Peyer's patch (tissue), 4 donors: ENCODE data around the gene PLD5. TPM values are rescaled to one million over a fixed set of nuclear protein-coding genes. Genes with fewer than 3 reads are reported as not detected.

ENCODE experiments used
- DNase-seq, 3 donors: peaks; one replicate each; pipeline ENCODE4 v3.0.0-alpha.2; 2017 to 2019
- H3K27ac ChIP-seq, 4 donors: fragments of 200-600 bp; sonication (generic); one replicate each; pipeline ENCODE4 v1.5.1; 2016 to 2019
- H3K27me3 ChIP-seq, 2 donors: fragments of 200-600 bp; sonication (generic); one replicate each; pipeline ENCODE4 v1.5.1; 2019
- H3K36me3 ChIP-seq, 3 donors: fragments of 200-600 bp; sonication (generic); one replicate each; pipeline ENCODE4 v1.5.1; 2016 to 2019
- H3K4me1 ChIP-seq, 4 donors: fragments of 200-600 bp; sonication (generic); one replicate each; pipeline ENCODE4 v1.5.1; 2016 to 2019
- H3K4me3 ChIP-seq, 4 donors: fragments of 200-600 bp; sonication (generic); 1 replicate in 3 of 4; 2 replicates in 1 of 4; pipeline ENCODE4 v1.5.1; 2016 to 2019; ENCODE audit warnings: mild to moderate bottlenecking in 1 of 4
- H3K9me3 ChIP-seq, 4 donors: fragments of 200-600 bp; sonication (generic); one replicate each; pipeline ENCODE4 v1.5.1; 2016 to 2019; ENCODE audit warnings: mild to moderate bottlenecking in 1 of 4
- POLR2A ChIP-seq, 2 donors: fragments of 450-650 bp; IDR thresholded peaks; one replicate each; pipeline ENCODE4 v1.5.1; 2017; ENCODE audit warnings: antibody characterized with exemption in 2 of 2, mild to moderate bottlenecking in 2 of 2, moderate library complexity in 2 of 2
- total RNA-seq, 4 donors: library from RNA; depleted of rRNA; stranded (reverse); fragments of >200 nt; gene quantifications; one replicate each; pipeline ENCODE4 v1.1.0, GENCODE V29; 2016
- TF ChIP-seq, protein P1 (sequence below), 6 experiments: fragments of 450-650 bp in 4 of 6; fragments of 200-600 bp in 2 of 6; sonication (generic) in 1 of 6; IDR thresholded peaks; one replicate each; pipeline ENCODE4 v1.5.1; 2017 to 2019; ENCODE audit warnings: antibody characterized with exemption in 6 of 6, mild to moderate bottlenecking in 3 of 6, moderate library complexity in 1 of 6

PLD5 gene
- total RNA-seq, 4 donors from 2014 or later = 0.67 TPM; not detected in 3

DNA sequence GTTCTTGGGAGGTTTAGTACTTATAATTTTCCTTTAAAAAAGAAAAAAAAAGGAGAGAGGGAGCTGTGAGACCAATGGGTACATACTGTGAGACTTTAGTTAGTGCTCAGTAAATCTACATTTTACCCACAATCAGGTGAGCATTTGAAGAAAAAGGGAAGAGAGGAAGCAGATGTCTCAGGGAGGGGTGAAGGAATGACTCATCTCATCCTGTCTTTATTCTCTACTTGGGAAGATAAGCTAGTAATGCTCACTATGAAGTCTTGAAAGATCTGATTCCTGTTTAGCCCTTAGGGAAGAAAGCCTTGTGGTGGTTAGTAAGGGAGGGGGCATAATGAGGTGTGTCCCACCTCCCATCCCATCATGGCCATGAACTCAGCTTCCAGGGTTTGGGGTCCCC lies 112.6 kb downstream of the PLD5 start:
- H3K4me3 ChIP-seq = no peak overlapping the region
- no peaks in the 10 kb centered on the region for H3K4me1 ChIP-seq
- no peaks in the 10 kb centered on the region for H3K36me3 ChIP-seq
- H3K9me3 ChIP-seq = no peaks in the 10 kb centered on the region
- no peak overlapping the region for H3K27ac ChIP-seq
- DNase-seq = no peak
- TF ChIP-seq, protein P1, sequence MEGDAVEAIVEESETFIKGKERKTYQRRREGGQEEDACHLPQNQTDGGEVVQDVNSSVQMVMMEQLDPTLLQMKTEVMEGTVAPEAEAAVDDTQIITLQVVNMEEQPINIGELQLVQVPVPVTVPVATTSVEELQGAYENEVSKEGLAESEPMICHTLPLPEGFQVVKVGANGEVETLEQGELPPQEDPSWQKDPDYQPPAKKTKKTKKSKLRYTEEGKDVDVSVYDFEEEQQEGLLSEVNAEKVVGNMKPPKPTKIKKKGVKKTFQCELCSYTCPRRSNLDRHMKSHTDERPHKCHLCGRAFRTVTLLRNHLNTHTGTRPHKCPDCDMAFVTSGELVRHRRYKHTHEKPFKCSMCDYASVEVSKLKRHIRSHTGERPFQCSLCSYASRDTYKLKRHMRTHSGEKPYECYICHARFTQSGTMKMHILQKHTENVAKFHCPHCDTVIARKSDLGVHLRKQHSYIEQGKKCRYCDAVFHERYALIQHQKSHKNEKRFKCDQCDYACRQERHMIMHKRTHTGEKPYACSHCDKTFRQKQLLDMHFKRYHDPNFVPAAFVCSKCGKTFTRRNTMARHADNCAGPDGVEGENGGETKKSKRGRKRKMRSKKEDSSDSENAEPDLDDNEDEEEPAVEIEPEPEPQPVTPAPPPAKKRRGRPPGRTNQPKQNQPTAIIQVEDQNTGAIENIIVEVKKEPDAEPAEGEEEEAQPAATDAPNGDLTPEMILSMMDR (IDR thresholded peaks at IDR 0.05) = no peak
- TF ChIP-seq POLR2A (IDR thresholded peaks at IDR 0.05) = no peak
- no peaks in the 10 kb centered on the region for H3K27me3 ChIP-seq

DNA sequence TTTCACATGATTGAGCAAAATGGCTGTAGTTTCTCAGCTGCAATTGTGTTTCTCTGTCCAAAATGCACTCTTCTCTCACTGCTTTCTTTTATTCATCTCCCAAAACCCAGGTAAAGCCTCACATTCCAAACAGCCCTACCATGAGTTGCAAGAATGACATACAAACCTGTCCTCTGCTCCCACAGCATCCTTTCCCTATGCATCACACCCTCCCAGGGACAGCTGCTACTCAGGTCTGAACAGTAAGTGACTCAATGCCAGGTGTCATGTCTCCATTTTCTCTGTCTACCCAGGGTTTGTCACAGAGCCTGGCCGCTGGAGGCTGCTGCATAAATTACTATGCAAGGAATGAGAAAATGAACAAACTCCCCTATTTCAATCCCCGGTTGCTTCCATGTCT lies 118.5 kb downstream of the PLD5 start:
- H3K4me3 ChIP-seq = no peak overlapping the region
- H3K9me3 ChIP-seq = peaks cover 0 to 2% (median 0%) of the 10 kb centered on the region in 4 donors
- H3K4me1 ChIP-seq = no peaks in the 10 kb centered on the region
- TF ChIP-seq, protein P1 (IDR thresholded peaks at IDR 0.05) = no peak
- no peak for TF ChIP-seq POLR2A (IDR thresholded peaks at IDR 0.05)
- H3K27me3 ChIP-seq = no peaks in the 10 kb centered on the region
- DNase-seq = no peak
- H3K27ac ChIP-seq = no peak overlapping the region
- no peaks in the 10 kb centered on the region for H3K36me3 ChIP-seq

DNA sequence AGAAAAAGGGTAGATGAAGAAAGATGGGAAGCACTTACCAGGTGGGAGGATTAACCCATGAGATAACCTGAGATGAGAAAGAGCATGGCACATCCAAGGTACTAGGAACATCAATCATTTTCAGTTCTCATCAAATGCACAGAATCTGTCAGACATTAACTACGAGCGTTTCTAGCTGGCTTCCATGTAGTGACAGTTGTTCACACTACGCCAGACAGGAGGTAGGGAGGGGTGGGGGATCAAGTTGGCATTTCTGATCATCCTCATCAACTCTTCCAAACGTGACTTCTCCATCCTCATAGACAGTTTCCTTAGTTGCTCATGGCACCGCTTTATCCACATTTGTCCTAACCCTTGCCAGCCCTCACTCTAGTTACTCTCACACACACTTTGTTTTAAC lies 120.2 kb downstream of the PLD5 start:
- Histone ChIP-seq H3K9me3 (peaks cover 0 to 6% (median 0%) of the 10 kb centered on the region in 4 donors), H3K27me3 (no peaks in the 10 kb centered on the region), H3K4me1 (no peaks in the 10 kb centered on the region), H3K4me3 (no peak overlapping the region), H3K36me3 (no peaks in the 10 kb centered on the region), H3K27ac (no peak overlapping the region)
- DNase-seq = no peak
- TF ChIP-seq POLR2A (IDR thresholded peaks at IDR 0.05) = no peak
- TF ChIP-seq, protein P1 (IDR thresholded peaks at IDR 0.05) = no peak

DNA sequence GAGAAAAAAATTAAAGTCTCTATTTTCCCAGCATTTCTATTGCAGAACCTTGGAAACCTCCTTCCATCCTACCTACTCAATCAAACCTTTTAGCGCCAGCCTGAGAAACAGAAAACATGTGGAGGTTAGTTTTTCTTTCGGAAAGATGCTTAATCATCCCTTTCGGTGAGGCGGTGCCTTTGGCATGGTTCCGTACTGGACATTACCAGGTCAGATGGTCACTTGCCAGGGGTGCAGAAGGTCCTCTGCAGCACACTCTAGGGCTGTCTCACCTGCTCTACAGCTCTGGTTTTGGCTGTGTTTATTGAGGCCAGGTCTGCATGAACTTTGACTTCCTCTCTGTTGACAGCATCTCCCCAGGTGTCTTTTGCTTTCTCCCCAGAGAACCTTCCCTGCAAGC lies 121.5 kb downstream of the PLD5 start:
- H3K4me1 ChIP-seq = no peaks in the 10 kb centered on the region
- H3K27ac ChIP-seq = no peak overlapping the region
- no peak for TF ChIP-seq POLR2A (IDR thresholded peaks at IDR 0.05)
- TF ChIP-seq, protein P1 (IDR thresholded peaks at IDR 0.05) = no peak
- H3K27me3 ChIP-seq = no peaks in the 10 kb centered on the region
- DNase-seq = no peak
- H3K9me3 ChIP-seq = peaks cover 0 to 6% (median 0%) of the 10 kb centered on the region in 4 donors
- no peak overlapping the region for H3K4me3 ChIP-seq
- H3K36me3 ChIP-seq = no peaks in the 10 kb centered on the region

DNA sequence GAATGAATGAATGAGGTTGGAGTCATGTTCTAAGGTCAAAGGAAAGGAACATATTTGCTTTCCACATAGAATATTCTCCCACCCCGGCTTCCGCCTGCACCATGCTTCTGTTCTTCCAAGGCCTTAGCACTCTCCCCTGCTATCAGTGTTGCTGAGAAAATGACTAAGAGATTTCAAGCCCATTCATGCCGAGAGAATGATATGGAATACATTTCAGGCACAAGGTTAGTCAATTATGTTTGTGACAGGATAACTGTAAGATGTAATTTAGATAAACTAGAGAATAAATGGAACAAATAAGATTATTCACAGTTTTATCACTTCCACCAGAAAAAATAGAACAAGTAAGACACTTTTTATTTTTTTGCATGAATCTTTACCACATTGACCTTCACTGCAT lies 122.6 kb downstream of the PLD5 start:
- no peaks in the 10 kb centered on the region for H3K36me3 ChIP-seq
- no peak overlapping the region for H3K4me3 ChIP-seq
- no peak overlapping the region for H3K27ac ChIP-seq
- no peaks in the 10 kb centered on the region for H3K4me1 ChIP-seq
- H3K9me3 ChIP-seq = peaks cover 0 to 6% (median 0%) of the 10 kb centered on the region in 4 donors
- DNase-seq = no peak
- H3K27me3 ChIP-seq = no peaks in the 10 kb centered on the region
- TF ChIP-seq, protein P1 (IDR thresholded peaks at IDR 0.05) = no peak

DNA sequence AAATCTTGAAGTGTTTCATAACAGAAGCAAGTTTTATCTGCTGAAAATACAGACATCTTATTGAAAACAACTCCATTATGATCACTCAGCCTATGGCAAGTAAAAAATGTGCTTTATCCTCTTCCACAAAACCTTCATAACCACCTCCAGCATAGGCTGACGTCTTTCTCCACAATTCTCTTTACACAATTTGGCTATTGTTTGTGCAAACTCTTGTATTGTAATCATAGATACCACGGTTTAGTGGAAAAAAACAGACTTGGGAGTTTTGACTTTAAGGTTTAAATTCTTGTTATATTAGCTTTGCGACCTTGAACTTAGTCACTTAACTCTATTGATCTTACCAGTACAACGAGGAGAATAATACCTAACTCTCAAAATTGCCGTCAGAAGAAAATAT lies 126.1 kb downstream of the PLD5 start:
- Histone ChIP-seq H3K36me3 (no peaks in the 10 kb centered on the region), H3K27me3 (no peaks in the 10 kb centered on the region), H3K27ac (no peak overlapping the region), H3K4me1 (no peaks in the 10 kb centered on the region), H3K9me3 (peaks cover 0 to 3% (median 0%) of the 10 kb centered on the region in 4 donors), H3K4me3 (no peak overlapping the region)
- no peak for TF ChIP-seq POLR2A (IDR thresholded peaks at IDR 0.05)
- TF ChIP-seq, protein P1 (IDR thresholded peaks at IDR 0.05) = no peak
- no peak for DNase-seq
